HG02571 (cell line): ENCODE data around the gene CTNNA3.

Source experiments
- ATAC-seq: cut with Tn5 transposase; IDR thresholded peaks from one replicate; pipeline ENCODE4 v1.9.1; 2021; ENCODE audit warnings: mild to moderate bottlenecking, moderate library complexity; ENCODE audit not compliant: unreplicated experiment

Gene CTNNA3

DNA sequence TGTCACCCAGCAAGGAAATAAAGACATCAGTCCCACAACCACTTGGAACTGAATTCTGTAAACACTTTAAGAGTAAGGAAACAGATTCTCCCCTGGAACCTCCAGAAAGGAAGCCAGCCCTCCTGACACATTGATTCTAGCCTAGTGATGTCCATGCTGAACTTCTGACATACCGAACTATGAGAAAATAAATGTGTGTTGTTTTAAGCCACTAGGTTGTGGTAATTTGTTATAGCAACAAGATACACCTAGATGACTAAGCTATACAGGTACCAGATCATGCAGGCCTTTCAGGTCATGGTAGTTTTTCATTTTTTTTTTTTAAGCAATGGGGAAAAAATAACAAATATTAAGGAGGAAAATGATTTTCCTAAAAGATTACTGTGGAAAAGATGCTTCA lies 807.8 kb downstream of the CTNNA3 start:
- no peak for ATAC-seq

DNA sequence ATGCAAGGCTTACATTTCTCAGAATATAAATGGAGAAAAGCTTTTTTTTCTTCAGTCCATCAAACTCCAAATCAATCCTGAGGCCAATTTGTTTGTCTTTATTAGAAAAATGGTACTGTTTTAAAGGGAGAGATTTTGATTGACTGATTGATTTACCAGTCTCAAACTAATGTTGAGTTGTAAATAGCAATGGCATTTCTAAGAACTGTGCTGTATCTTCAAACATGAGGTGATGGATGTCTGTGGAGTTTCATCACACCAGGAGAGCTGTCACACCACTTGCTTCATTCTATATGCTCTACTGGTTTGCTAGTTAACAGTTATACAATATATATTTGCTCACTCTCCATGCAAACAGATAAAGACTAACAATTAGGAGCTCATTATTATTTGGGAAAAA lies 809.1 kb downstream of the CTNNA3 start:
- ATAC-seq: no peak

GRCh38 chr10:66882271-66882670 lies 813.7 kb downstream of the CTNNA3 start:
- no peak for ATAC-seq

GRCh38 chr10:66881814-66882213 lies 814.2 kb downstream of the CTNNA3 start:
- ATAC-seq: no peak

GRCh38 chr10:66880826-66881225 lies 815.2 kb downstream of the CTNNA3 start:
- no peak for ATAC-seq

DNA sequence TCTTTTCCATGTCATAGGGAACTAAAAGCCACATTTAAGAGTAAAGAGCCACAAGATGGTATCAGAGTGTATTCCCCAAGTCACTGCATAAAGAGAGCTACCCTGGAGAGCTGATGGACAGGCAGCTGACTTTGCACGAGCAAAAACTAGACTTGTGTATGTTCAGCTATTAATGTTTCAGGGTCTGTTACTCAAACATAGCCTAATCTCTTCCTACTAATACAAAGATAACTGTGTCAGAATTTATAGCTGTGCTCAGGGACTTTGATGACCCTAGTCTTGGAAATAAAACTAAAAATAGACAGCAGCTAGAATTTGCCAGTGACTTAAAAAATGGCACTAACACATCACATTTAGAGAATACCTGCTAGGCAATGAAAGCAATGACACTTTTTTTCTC lies 815.7 kb downstream of the CTNNA3 start:
- no peak for ATAC-seq

- ATAC-seq: no peak
Measured at GRCh38 chr10:66877361-66877760, 818.6 kb downstream of the CTNNA3 start.

DNA sequence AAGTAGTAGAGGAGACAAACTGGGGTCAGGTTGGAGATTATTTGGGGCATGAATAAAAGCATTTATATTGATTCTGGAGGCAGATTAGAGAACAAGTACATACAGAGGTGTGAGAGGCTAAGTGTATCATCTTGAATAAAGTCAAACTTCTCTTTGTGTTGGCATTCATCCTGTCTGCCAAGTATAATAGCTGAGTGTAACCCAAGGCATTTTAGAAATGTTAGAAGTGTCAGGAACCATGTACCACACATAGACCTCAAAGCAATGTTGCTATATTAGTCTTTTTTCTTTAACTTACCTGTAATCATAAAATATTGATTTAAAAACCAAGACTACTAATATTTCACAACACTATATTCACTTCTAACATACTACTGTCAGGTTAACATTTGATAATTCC lies 826.4 kb downstream of the CTNNA3 start:
- ATAC-seq: no peak

DNA sequence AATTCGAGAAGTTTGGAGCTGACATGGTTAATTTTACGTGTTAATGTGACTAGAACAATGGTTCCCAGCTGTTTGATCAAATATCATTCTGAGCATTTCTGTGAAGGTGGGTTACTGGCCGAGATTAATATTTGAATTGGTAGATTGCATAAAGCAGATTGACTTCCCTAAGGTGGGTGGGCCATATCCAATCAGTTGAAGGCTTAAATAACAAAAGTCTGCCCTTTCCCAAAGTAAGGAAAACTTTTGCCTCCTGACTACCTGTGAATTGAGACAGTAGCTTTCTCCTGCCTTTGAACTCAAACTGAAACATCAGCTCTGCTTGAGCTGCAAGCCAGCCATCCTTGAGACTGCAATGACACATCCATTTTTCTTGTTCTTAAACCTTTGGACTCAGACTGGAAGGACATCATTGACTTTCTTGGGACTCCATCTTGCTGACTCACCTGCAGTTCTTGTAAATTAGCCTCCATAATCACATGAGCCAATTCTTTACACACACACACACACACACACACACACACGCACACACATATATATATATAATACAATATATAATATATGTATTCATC lies 833.2 kb downstream of the CTNNA3 start:
- no peak for ATAC-seq

- no peak for ATAC-seq
Measured at GRCh38 chr10:66860376-66860945, 835.5 kb downstream of the CTNNA3 start.

DNA sequence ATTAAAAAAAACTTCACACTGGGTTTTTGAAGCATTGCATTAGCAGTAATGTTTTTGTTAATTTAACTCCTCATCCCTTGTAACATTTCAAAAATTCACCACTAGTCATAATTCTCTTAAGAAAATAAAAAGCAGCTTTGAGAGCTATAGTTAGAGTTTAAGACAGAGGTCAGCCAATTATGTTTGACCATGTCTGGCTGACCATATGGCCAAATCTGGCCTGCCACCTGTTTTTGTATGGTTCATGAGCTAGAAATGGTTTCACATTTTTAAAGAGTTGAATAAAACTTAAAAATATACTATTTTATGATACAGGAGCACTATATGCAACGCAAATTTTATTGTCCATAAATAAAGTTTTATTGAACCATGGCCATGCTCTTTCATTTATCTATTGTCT lies 843.2 kb downstream of the CTNNA3 start:
- no peak for ATAC-seq

GRCh38 chr10:66848856-66849255 lies 847.1 kb downstream of the CTNNA3 start:
- ATAC-seq: no peak

DNA sequence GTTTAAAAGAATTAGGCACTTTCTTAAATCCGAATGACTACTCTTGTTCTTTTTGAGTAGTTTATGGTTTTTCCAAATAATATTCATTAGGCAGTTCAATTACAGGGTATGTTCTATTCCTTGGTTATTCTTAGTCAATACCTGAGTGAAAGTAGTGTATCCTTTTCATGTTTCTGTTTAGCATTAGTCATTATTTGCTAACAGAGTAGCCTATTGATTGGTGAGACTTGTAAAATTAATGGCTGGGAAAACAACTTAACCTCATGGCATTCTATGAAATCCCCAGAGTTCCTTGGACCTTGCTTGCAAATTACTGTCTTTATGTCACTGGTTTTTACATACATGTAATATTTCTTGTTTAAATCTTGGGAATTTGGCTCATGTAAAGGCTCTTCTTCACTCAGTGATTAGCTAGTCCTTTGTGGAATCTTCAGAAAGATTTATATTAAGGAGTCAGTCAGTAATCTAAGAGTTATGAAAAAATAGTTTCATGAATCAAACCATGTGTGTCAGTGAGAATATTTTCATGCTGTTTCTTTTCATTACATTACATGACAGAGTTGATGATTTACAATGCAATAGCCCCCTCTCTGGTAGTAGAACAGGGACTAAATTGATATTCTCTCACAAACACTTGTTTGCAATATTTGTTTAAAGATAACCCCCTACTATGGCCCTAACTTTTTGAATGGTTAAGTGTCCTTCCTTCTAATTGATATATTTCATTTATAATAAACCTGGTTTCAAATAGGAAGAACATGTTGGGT lies 851.6 kb downstream of the CTNNA3 start:
- ATAC-seq: no peak

DNA sequence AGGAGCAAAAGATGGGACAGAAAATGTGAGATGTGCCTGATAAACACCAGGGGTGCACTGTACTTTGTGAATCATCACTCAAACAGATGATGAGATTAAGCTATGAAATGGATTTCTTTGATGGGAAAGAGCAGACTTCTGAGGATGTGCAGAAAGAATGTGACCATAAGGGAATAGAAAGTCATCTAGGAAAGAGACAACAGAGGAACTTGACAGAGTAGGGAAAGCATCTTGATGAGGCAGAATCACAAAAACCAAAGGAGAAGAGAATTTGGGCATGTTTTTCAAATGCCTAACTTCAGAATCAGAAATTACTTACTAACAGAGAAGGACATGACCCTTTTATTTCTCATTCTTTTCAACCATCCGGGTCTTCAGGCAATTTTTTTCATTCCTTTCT lies 852.6 kb downstream of the CTNNA3 start:
- no peak for ATAC-seq

DNA sequence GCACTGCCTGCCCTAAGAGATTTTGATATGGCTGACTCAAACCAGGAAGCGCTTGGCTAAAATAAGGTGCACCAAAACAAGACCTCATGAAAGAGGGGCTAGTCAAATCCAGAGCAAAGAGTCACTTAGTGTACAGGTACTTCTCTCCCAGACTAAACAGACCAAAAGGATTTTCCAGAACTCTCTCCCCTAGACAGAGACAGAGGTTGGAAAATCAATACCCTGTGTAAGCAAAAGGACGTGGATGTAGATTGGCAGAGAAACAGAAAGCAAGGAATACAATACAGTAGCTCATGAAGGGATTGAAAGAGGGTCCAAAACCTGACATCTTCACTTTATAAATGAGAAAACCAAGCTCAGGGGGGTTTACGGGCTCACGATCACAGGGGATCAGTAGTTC lies 853.1 kb downstream of the CTNNA3 start:
- ATAC-seq: no peak

- ATAC-seq: no peak
Measured at GRCh38 chr10:66842371-66842770, 853.6 kb downstream of the CTNNA3 start.

- ATAC-seq: no peak
Measured at GRCh38 chr10:66838656-66839055, 857.3 kb downstream of the CTNNA3 start.

DNA sequence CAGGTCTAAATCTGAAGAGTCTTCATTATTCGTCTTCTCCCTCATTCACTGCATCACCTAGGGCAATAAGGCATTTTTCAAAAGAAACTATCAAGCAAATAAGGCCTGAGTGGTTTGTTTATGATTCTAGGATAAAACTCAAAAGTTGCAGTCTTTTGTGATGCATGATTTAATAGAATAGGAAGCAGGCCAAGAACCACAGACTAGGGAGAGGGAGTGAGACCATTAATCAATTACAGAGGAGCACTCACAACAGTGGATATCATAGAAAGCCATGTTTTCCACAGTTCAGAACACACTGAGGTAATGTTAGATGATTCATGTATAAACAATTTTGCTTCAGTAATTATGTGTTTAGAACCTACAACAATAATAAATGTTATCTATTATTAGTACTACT lies 858.0 kb downstream of the CTNNA3 start:
- no peak for ATAC-seq

DNA sequence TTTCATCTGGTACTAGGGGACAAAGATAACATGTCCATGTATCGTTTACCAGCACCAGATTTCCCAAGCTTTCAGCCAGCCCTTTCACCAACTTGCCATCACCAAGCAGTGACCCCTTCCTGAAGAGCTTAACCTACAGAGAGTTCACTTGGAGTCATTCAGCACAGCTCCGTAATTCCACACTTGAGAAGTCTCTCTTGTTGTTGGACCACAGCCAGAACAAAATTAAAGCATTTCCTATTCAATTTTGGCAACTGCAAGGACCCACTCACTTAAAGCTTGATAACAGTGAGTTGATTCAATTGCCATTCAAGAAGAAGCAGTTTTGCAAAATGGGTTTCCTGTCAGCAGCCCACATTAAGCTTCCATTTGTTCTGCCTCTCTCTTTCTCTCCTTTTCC lies 858.7 kb downstream of the CTNNA3 start:
- no peak for ATAC-seq

DNA sequence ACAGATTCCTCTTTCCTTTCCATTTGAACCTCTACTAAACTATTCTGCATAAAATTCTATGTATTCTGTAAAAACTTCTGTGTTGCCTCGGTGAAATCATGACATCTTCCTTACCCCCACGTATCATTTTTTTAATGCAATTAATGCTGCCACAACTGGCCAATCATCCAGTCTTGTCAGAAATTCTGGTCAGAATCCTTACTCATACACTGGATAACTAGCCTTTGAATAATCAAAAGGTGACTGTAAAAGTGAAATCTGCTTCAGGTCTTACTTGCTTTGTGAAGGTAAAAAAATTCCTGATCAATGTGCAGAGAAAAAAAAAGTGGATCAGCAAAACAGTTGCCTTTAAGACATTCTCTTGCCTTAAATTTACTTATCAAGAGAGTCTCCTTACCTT lies 859.2 kb downstream of the CTNNA3 start:
- ATAC-seq: no peak

DNA sequence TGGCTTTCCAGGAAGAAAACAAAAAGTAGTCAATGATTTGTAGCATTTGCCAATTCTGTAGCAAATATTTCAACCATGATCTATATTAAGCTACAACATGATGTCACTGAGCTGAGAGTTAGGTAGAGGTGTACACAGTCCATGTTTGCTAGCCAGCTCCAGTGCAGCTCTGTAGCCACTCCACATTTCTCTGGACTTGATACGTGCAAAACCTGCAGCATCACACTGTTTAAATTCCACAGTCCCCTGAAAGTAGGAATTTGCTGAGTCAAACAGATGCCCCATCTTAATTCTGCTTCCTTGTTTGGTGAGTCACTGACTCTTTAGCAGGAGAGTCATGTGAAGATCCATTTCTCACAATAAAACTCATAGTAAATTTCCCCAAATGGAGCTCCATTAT lies 859.9 kb downstream of the CTNNA3 start:
- no peak for ATAC-seq

GRCh38 chr10:66835400-66835799 lies 860.6 kb downstream of the CTNNA3 start:
- no peak for ATAC-seq

GRCh38 chr10:66834802-66835201 lies 861.2 kb downstream of the CTNNA3 start:
- no peak for ATAC-seq
